OCI-LY7 (cell line): ENCODE measurements around the gene PCP2. TPM values are rescaled to one million over a fixed set of nuclear protein-coding genes. Genes with fewer than 3 reads are reported as not detected.

Experiments
- BruUV-seq: library from RNA; stranded (reverse); fragments of 400-500 nt; replicated peaks from 2 replicates; lab custom pipeline; 2021; lab: Mats Ljungman, UMichigan
- CTCF ChIA-PET: fragments of 300-600 bp; sonication (Branson Sonifier 250); formaldehyde crosslinking; loops from one replicate; lab custom pipeline; 2022; ENCODE audit warnings: antibody characterized with exemption; ENCODE audit not compliant: unreplicated experiment; lab: Charles Lee
- POLR2A ChIA-PET: fragments of 300-600 bp; sonication (Branson Sonifier 250); formaldehyde crosslinking; loops from one replicate; lab custom pipeline; 2022; ENCODE audit warnings: antibody characterized with exemption; lab: Charles Lee
- DNase-seq: peaks from one replicate; pipeline ENCODE4 v3.0.0-alpha.2; 2015; ENCODE audit warnings: low spot score
- H2AFZ ChIP-seq: fragments of 200-600 bp; sonication (generic), shearing (Covaris generic); 2 replicates; pipeline ENCODE4 v1.6.1; 2014; ENCODE audit warnings: mild to moderate bottlenecking, antibody characterized with exemption, low read length, moderate library complexity
- H3K27ac ChIP-seq: fragments of 200-600 bp; sonication (generic); 2 replicates; pipeline ENCODE4 v1.5.1; 2014; ENCODE audit warnings: mixed run types, low read depth, mild to moderate bottlenecking, moderate library complexity, low read length, inconsistent platforms; ENCODE audit not compliant: poor library complexity, severe bottlenecking
- H3K36me3 ChIP-seq: fragments of 200-600 bp; sonication (generic); 2 replicates; pipeline ENCODE4 v1.6.1; 2014; ENCODE audit warnings: mild to moderate bottlenecking, antibody characterized with exemption, low read length, moderate library complexity, mixed read lengths; ENCODE audit not compliant: insufficient read depth
- H3K4me1 ChIP-seq: fragments of 200-600 bp; sonication (generic); 2 replicates; pipeline ENCODE4 v1.5.1; 2014; ENCODE audit warnings: mild to moderate bottlenecking, low read length; ENCODE audit not compliant: insufficient read depth, poor library complexity, severe bottlenecking
- H3K4me2 ChIP-seq: fragments of 200-600 bp; sonication (generic); 2 replicates; pipeline ENCODE4 v1.6.1; 2014; ENCODE audit warnings: mild to moderate bottlenecking, low read length
- H3K4me3 ChIP-seq: fragments of 200-600 bp; sonication (generic); 2 replicates; pipeline ENCODE4 v1.5.1; 2014; ENCODE audit warnings: mild to moderate bottlenecking, low read depth, low read length; ENCODE audit not compliant: poor library complexity, severe bottlenecking
- H3K79me2 ChIP-seq: fragments of 200-600 bp; sonication (generic); 2 replicates; pipeline ENCODE4 v1.6.1; 2016; ENCODE audit warnings: low read depth, mild to moderate bottlenecking, low read length, moderate library complexity, mixed read lengths; ENCODE audit not compliant: insufficient read depth
- H3K9me2 ChIP-seq: fragments of 200-600 bp; sonication (generic); 2 replicates; pipeline ENCODE4 v1.6.1; 2016; ENCODE audit warnings: mild to moderate bottlenecking, low read length, mixed read lengths; ENCODE audit not compliant: insufficient read depth
- H3K9me3 ChIP-seq: fragments of 200-600 bp; sonication (generic); 2 replicates; pipeline ENCODE4 v1.6.1; 2014; ENCODE audit warnings: mild to moderate bottlenecking, mixed run types, low read length, mixed read lengths
- H4K20me1 ChIP-seq: fragments of 200-600 bp; sonication (generic); 2 replicates; pipeline ENCODE4 v1.6.1; 2014; ENCODE audit warnings: mild to moderate bottlenecking, antibody characterized with exemption, low read length, moderate library complexity, mixed read lengths; ENCODE audit not compliant: insufficient read depth
- CTCF ChIP-seq: fragments of 200-600 bp; sonication (generic); conservative IDR thresholded peaks from 2 replicates; pipeline ENCODE4 v1.5.1; 2014; ENCODE audit warnings: mild to moderate bottlenecking, antibody characterized with exemption, low read length, moderate library complexity, mixed read lengths
- EZH2phosphoT487 ChIP-seq: fragments of 200-600 bp; sonication (generic); IDR thresholded peaks from 2 replicates; pipeline ENCODE4 v1.6.1; 2018; ENCODE audit warnings: low read depth, borderline replicate concordance, mild to moderate bottlenecking, mixed run types, antibody characterized with exemption, low read length, moderate library complexity, mixed read lengths
- intact Hi-C: fragments of 100-400 bp; cut with micrococcal nuclease; formaldehyde crosslinking; loops from one replicate; pipeline ENCODE4 v1.10.0; 2022; ENCODE audit not compliant: unreplicated experiment
- total RNA-seq, 2 experiments: library from RNA; depleted of rRNA in 1 of 2; stranded (reverse); fragments of >200 nt in 1 of 2; shearing (Covaris generic) in 1 of 2; gene quantifications; 2 replicates each; pipeline ENCODE4 v1.2.3, GENCODE V29; 2014 to 2022

PCP2 gene
- total RNA-seq, 2 experiments from 2014 or later: 0.82 to 2.0 TPM

- DNase-seq: peak; percentile 73
- intact Hi-C loops: no loop called here
- CTCF ChIA-PET: no interaction called here
- no TSS peak for BruUV-seq
- no peaks in the 10 kb centered on the region for H4K20me1 ChIP-seq
- peak within 1 kb of the TSS; percentile 66 for H3K4me3 ChIP-seq
- no peaks in the 10 kb centered on the region for H3K4me1 ChIP-seq
- no peaks in the 10 kb centered on the region for H3K36me3 ChIP-seq
- peak within 1 kb of the TSS; percentile 69 for H3K4me2 ChIP-seq
- H2AFZ ChIP-seq: peak within 1 kb of the TSS; percentile 39; the same call in 1 of the 2 replicates
- H3K27ac ChIP-seq: no peak within 1 kb of the TSS
- POLR2A ChIA-PET: no interaction called here
- TF ChIP-seq EZH2phosphoT487 (no peak), CTCF (no peak)
- H3K9me2 ChIP-seq: no peaks in the 10 kb centered on the region
- H3K79me2 ChIP-seq: no peaks in the 10 kb centered on the region
- no peaks in the 10 kb centered on the region for H3K9me3 ChIP-seq
These were observed 37.9 kb downstream of the PCP2 start, which contains the start of gene CAMSAP3 for GRCh38 chr19:7595466-7596133. TSS of gene CAMSAP3 (plus strand) at chr19:7595863. CDS start at chr19:7596003, 140 bp downstream.

- TF ChIP-seq EZH2phosphoT487: no peak
- TF ChIP-seq CTCF: no peak
- BruUV-seq: no TSS peak
- Histone ChIP-seq H3K4me2 (no peak overlapping the region), H4K20me1 (no peaks in the 10 kb centered on the region), H3K4me3 (no peak overlapping the region), H3K4me1 (no peaks in the 10 kb centered on the region), H3K36me3 (no peaks in the 10 kb centered on the region), H3K9me2 (no peaks in the 10 kb centered on the region), H3K9me3 (no peaks in the 10 kb centered on the region), H3K27ac (no peak overlapping the region), H2AFZ (no peak overlapping the region), H3K79me2 (no peaks in the 10 kb centered on the region)
- ChIA-PET CTCF (interaction anchor here (0.6 kb wide), 1 partner anchor 91 kb away, joined by 8 read pairs; no protein-coding TSS in a partner anchor), POLR2A (no interaction called here)
- no peak for DNase-seq
- intact Hi-C loops: no loop called here
These were observed 43.3 kb downstream of the PCP2 start for GRCh38 chr19:7590256-7590655.

- Histone ChIP-seq H3K4me1 (no peaks in the 10 kb centered on the region), H3K4me2 (no peak overlapping the region), H3K9me2 (no peaks in the 10 kb centered on the region), H3K36me3 (no peaks in the 10 kb centered on the region), H2AFZ (no peak overlapping the region), H3K79me2 (no peaks in the 10 kb centered on the region), H3K4me3 (no peak overlapping the region), H4K20me1 (no peaks in the 10 kb centered on the region), H3K27ac (no peak overlapping the region), H3K9me3 (no peaks in the 10 kb centered on the region)
- POLR2A ChIA-PET: no interaction called here
- TF ChIP-seq CTCF (no peak), EZH2phosphoT487 (no peak)
- intact Hi-C loops: no loop called here
- DNase-seq: no peak
- CTCF ChIA-PET: interaction anchor here (0.6 kb wide), 1 partner anchor 91 kb away, joined by 8 read pairs; no protein-coding TSS in a partner anchor
- no TSS peak for BruUV-seq
These were observed 43.7 kb downstream of the PCP2 start for GRCh38 chr19:7589822-7590221.
